ENCODE data around the gene ATP6V0A1.

The ATP6V0A1 gene

DNA sequence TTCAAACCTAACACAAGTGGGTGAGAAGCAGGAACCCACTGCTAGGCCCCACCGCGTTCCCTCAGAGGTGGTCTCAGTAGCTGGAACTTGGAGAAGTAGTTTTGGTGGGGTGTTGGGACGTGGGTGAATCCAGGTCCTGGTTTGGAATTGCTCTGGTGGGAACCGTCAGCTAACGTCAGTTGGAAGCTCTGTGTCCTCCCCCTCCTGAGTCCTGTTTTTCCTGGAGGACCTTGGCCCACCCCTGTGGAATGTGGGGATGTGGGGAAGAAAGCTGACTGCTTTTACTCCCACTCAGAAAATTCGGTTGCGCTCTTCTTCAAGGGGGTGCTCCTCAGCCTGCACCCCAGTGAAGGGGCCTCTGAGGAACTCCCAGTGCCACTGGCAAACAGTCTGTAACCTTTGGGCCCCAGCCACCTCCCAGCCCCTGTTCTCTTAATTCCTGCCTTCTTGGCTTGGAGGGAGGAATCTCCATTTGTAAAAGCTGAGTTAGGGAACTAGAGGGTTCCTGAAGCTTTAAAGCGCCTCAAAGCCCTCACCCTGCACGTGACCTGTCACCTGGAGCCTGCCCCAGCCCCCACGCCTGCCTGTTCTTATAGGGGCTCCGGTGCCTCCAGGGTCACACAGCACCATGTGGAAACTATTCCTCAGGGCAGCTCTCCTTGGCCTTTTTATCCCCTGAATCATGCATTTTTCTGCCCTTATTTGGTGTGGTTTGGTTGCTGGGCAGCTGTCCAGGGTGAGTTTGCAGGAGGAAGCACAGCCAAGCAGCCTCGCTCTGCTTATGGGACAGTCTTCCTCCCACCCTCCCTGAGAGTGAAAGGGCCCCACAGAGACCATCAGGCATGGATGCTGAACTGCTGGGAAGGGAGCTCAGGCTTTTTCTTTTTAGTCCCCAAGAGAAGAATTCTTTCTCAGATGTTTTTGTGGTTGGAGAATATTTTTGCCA lies 61.1 kb downstream of the ATP6V0A1 start:
- DNase-seq (ENCODE audit: low spot score): peak; percentile 91
- ChIA-PET CTCF (interaction anchor here (0.6 to 1.1 kb wide), 5 partner anchors 34 to 207 kb away, joined by 3 to 4 read pairs (median 3); no protein-coding TSS in a partner anchor), POLR2A (ENCODE audit: low non-redundant PET) (interaction anchor here (0.9 to 1.5 kb wide), 3 partner anchors 10 to 97 kb away, joined by 3 to 6 read pairs (median 4); partner anchors contain the start of gene CAVIN1)
- H3K27ac ChIP-seq: peak overlapping the region; percentile 97
- TF ChIP-seq, protein P1, sequence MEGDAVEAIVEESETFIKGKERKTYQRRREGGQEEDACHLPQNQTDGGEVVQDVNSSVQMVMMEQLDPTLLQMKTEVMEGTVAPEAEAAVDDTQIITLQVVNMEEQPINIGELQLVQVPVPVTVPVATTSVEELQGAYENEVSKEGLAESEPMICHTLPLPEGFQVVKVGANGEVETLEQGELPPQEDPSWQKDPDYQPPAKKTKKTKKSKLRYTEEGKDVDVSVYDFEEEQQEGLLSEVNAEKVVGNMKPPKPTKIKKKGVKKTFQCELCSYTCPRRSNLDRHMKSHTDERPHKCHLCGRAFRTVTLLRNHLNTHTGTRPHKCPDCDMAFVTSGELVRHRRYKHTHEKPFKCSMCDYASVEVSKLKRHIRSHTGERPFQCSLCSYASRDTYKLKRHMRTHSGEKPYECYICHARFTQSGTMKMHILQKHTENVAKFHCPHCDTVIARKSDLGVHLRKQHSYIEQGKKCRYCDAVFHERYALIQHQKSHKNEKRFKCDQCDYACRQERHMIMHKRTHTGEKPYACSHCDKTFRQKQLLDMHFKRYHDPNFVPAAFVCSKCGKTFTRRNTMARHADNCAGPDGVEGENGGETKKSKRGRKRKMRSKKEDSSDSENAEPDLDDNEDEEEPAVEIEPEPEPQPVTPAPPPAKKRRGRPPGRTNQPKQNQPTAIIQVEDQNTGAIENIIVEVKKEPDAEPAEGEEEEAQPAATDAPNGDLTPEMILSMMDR (conservative IDR thresholded peaks at IDR 0.05; ENCODE audit: low read depth): no peak

DNA sequence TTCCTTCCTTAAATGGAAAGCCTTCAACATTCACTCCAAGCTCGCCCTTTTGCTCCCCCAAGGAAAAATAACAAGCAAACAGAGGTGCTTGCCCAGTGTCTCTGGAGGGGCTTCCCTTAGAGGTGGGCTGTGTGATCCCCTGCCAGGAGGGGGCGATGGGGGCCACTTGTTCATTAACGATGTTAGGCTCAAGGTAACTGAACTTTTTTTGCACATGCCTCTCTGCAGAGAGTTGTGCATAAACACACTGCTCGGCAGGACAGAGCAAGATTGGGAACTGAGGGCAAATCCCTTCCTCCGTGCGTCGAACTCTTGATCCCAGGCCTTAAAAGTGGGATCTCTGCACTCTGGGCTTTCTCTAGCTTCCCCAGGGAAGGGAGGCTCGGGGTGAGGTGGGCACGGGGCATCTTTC lies 61.9 kb downstream of the ATP6V0A1 start:
- peak overlapping the region; percentile 97 for H3K27ac ChIP-seq
- TF ChIP-seq, protein P1 (conservative IDR thresholded peaks at IDR 0.05; ENCODE audit: low read depth): peak; percentile 19; the same call in 1 of the 2 replicates
- ChIA-PET POLR2A (ENCODE audit: low non-redundant PET) (interaction anchor here (0.9 kb wide), 1 partner anchor 9 kb away, joined by 6 read pairs; no protein-coding TSS in a partner anchor), CTCF (interaction anchor here (0.6 to 1.0 kb wide), 5 partner anchors 35 to 198 kb away, joined by 3 read pairs; no protein-coding TSS in a partner anchor)
- no peak for DNase-seq (ENCODE audit: low spot score)

DNA sequence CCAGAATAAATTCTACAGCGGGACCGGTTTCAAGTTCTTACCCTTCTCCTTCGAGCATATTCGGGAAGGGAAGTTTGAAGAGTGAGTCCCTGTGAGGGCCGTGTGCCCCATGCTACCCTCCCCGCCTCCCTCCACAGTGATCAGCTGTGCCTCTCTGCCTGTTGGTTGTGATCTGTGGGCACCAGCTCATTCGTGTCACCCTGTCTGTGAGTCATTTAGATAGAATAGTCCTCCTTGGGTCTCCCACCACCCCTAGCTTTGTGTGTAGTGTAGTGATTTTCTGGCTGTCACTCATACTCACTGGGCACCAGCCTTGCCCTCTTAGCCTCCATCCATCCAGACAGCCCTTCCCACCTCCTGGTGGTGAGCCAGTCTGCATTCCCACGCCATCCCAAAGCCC lies 62.4 kb downstream of the ATP6V0A1 start:
- CTCF ChIA-PET: interaction anchor here (0.7 to 1.0 kb wide), 3 partner anchors 56 to 199 kb away, joined by 3 read pairs; no protein-coding TSS in a partner anchor
- TF ChIP-seq, protein P1 (conservative IDR thresholded peaks at IDR 0.05; ENCODE audit: low read depth): no peak
- POLR2A ChIA-PET (ENCODE audit: low non-redundant PET): interaction anchor here (0.6 to 0.9 kb wide), 2 partner anchors 9 to 555 kb away, joined by 6 read pairs; no protein-coding TSS in a partner anchor
- peak overlapping the region; percentile 97 for H3K27ac ChIP-seq
- no peak for DNase-seq (ENCODE audit: low spot score)

DNA sequence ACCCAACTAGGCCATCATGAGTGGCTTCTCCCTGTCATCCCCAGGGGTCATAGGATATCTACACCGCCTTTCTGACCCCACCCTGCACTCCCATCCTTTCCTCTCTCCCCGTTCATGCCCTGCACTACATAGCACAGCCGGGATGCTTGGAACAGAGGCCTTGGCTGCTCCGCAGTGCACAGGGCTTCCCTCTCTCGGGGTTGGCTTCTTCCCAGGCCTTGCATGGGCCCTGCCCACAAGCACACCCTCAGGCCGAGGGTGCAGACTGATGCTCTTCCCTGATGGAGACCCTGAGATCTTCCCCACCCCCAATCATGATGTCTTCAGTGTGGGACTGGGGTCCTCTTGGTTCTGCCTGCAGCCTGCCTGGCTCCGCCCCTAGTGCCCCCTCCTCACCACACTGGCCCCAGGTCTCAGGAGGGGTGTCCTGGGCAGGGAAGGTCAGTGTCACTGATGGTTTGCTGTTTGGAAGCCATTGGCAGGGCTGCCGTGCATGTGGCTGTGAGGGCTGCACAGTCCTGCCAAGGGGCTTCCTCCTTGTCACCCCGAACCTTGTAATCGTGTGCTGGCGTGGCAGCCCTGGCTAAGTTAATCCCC lies 63.1 kb downstream of the ATP6V0A1 start:
- DNase-seq (ENCODE audit: low spot score): no peak
- ChIA-PET POLR2A (ENCODE audit: low non-redundant PET) (interaction anchor here (0.6 kb wide), 2 partner anchors 16 to 556 kb away, joined by 6 to 10 read pairs; no protein-coding TSS in a partner anchor), CTCF (no interaction called here)
- H3K27ac ChIP-seq: peak overlapping the region; percentile 97
- TF ChIP-seq, protein P1 (conservative IDR thresholded peaks at IDR 0.05; ENCODE audit: low read depth): no peak

DNA sequence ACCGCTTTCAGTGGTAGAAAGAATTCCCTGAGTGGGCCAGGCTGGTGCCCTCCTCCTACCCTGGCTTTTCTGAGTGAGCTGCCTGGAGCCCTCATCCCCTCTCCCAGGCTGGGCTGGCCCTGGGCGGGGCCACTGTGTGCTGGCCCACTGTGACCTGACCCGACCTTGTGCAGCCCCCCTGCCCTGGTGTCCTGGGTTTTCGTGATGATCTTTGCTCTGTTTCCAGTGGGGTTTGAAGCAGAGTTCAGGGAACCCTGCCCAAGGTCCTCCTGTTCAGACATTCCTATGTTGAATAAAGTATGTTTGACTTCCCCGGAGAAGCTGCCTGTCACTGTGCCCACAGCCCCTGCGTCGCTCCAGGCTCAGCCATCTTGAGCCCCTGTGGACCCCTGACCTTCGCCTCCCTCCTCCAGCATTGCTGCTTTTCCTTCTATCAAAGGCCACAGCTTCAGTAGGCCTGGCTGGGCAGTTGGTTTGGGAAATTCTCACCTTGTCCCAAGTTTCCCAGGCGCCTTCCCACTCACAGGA lies 63.6 kb downstream of the ATP6V0A1 start:
- ChIA-PET CTCF (no interaction called here), POLR2A (ENCODE audit: low non-redundant PET) (interaction anchor here (0.6 kb wide), 1 partner anchor 16 kb away, joined by 10 read pairs; no protein-coding TSS in a partner anchor)
- TF ChIP-seq, protein P1 (conservative IDR thresholded peaks at IDR 0.05; ENCODE audit: low read depth): no peak
- peak overlapping the region; percentile 97 for H3K27ac ChIP-seq
- DNase-seq (ENCODE audit: low spot score): no peak

DNA sequence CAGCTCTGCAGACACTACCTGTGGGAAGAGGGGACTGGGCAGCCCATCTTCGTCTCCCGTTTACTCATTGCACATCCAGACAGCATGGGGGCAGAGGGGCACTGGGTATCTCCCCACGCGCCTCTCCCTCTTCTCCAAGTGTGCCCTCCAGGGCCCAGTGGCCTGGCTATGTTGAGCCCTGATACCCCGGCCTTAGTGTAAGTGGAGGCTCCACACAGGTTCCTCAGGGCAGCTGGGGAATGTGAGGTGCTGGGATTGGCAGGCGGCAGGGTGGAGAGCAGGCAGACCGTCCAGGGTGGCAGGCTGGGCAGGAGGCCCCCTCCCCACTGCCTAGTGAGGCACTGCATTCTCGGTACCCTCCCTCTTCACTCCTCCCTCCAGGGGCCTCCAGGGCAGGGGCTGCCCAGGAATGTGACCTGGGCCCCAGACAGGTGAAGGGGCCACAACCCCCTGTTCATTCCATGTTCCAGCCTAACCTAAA lies 64.2 kb downstream of the ATP6V0A1 start:
- peak overlapping the region; percentile 97 for H3K27ac ChIP-seq
- TF ChIP-seq, protein P1 (conservative IDR thresholded peaks at IDR 0.05; ENCODE audit: low read depth): no peak
- CTCF ChIA-PET: no interaction called here
- POLR2A ChIA-PET (ENCODE audit: low non-redundant PET): interaction anchor here (0.6 kb wide), 1 partner anchor 15 kb away, joined by 10 read pairs; no protein-coding TSS in a partner anchor
- DNase-seq (ENCODE audit: low spot score): no peak
